ENCODE data around the gene RGS3. TPM values are rescaled to one million over a fixed set of nuclear protein-coding genes. Genes with fewer than 3 reads are reported as not detected.

RGS3 gene
- total and polyA plus RNA-seq, 2 donors (not counting 3 experiments of a cell fraction or from before 2014, with no cell fraction given), result 356 to 416 TPM

DNA sequence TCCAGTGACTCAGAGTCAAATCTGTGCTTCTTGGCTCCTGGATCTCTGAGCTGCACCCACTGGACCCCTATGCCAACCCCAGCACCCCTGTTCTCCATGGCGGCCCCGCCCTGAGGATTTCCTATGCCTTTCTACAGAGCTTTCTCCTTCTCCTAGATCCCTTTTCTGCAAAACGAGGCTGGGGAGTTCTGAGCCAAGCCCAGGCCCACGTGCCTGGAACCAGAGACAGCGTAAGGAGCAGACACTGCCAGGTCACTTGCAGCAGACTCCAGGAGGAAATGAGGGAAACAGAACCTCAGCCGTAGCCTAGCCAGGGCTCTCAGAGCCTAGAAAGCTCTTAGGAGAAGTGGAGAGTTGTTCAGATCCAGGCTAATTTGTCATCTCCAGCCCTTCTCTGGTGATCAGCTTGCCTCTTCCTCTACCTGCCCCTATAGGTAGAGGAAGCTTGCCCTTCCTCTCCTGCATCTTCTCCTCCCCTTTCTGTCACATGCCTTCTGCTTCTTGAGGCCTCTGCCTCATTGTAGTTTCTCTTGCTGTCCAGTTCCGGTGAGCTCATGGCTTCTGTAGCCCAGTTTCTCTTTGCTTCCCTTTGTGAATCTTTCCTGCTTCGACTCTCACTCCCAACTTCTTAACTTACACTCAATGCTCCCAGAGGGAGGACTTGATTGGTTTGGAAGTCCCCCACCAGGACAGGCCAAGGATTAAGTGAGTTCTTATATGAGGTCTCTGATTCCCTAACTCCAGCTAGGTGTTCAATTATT, 163.4 kb downstream of the RGS3 start:
- dilution Hi-C loops (cut with MboI; ENCODE audit: extremely low pct_ligation_motif_present, low sequenced_read_pairs) (no loop called here), intact Hi-C loops (cut with micrococcal nuclease) (no loop called here)
- ChIA-PET CTCF (interaction anchor here (1.6 to 3.1 kb wide), 6 partner anchors 8 to 35 kb away, joined by 4 to 13 read pairs (median 6); no protein-coding TSS in a partner anchor), POLR2A (no interaction called here)
- no peaks in the 10 kb centered on the region for H3K36me3 ChIP-seq (ENCODE audit: control insufficient read depth in 2 of 2, extremely low read depth in 1 of 2, insufficient read depth in 2 of 2, low read length in 2 of 2)
- H3K9me1 ChIP-seq (replicated peaks; ENCODE audit: control insufficient read depth, extremely low read depth, insufficient read depth, low read length), result no peaks in the 10 kb centered on the region
- H3K27me3 ChIP-seq (ENCODE audit: control insufficient read depth in 2 of 2, insufficient read depth in 2 of 2, low read length in 2 of 2), result no peaks in the 10 kb centered on the region
- H3K9me3 ChIP-seq (replicated peaks; ENCODE audit: control insufficient read depth, insufficient read depth, low read length), result no peaks in the 10 kb centered on the region
- FAIRE-seq (no peak), DNase-seq (ENCODE audit: low read depth, low spot score) (no peak)
- H2AFZ ChIP-seq (ENCODE audit: low read depth, low read length), result peak overlapping the region; percentile 66
- H3K4me3 ChIP-seq (replicated peaks in 1 of 3; ENCODE audit: insufficient read depth in 1 of 3, low read depth in 1 of 3, low read length in 3 of 3), result no peak overlapping the region
- no peak overlapping the region for H3K27ac ChIP-seq (ENCODE audit: insufficient read depth, low read depth, low read length)
- H4K20me1 ChIP-seq (replicated peaks; ENCODE audit: control insufficient read depth, extremely low read depth, insufficient read depth, low read length), result no peaks in the 10 kb centered on the region
- H3K79me2 ChIP-seq (ENCODE audit: control insufficient read depth, insufficient read depth, low read length), result no peaks in the 10 kb centered on the region
- peaks cover 19% of the 10 kb centered on the region for H3K4me1 ChIP-seq (ENCODE audit: control insufficient read depth, extremely low read depth, insufficient read depth, low read length)
- no TSS peak for BruUV-seq (replicated peaks)
- H3K9ac ChIP-seq (replicated peaks; ENCODE audit: extremely low read depth, insufficient read depth, low read length), result no peak overlapping the region
- TF ChIP-seq JUN (IDR thresholded peaks at IDR 0.05; ENCODE audit: borderline replicate concordance, insufficient read depth, insufficient read length, low read depth) (no peak), POLR2AphosphoS5 (IDR thresholded peaks at IDR 0.05; ENCODE audit: insufficient read depth, low read depth, low read length) (no peak), MYC (IDR thresholded peaks at IDR 0.05; ENCODE audit: low read depth, low read length) (no peak), FOS (IDR thresholded peaks at IDR 0.05; ENCODE audit: borderline replicate concordance, insufficient read depth, low read length) (no peak)
- TF ChIP-seq, protein P1, sequence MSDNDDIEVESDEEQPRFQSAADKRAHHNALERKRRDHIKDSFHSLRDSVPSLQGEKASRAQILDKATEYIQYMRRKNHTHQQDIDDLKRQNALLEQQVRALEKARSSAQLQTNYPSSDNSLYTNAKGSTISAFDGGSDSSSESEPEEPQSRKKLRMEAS (IDR thresholded peaks at IDR 0.05; ENCODE audit: insufficient read depth, insufficient read length), result no peak
- TF ChIP-seq, protein P2, sequence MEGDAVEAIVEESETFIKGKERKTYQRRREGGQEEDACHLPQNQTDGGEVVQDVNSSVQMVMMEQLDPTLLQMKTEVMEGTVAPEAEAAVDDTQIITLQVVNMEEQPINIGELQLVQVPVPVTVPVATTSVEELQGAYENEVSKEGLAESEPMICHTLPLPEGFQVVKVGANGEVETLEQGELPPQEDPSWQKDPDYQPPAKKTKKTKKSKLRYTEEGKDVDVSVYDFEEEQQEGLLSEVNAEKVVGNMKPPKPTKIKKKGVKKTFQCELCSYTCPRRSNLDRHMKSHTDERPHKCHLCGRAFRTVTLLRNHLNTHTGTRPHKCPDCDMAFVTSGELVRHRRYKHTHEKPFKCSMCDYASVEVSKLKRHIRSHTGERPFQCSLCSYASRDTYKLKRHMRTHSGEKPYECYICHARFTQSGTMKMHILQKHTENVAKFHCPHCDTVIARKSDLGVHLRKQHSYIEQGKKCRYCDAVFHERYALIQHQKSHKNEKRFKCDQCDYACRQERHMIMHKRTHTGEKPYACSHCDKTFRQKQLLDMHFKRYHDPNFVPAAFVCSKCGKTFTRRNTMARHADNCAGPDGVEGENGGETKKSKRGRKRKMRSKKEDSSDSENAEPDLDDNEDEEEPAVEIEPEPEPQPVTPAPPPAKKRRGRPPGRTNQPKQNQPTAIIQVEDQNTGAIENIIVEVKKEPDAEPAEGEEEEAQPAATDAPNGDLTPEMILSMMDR (IDR thresholded peaks at IDR 0.05; ENCODE audit: extremely low read depth in 1 of 2, insufficient read depth in 1 of 2, low read depth in 1 of 2, low read length in 2 of 2), result no peak
- no peak overlapping the region for H3K4me2 ChIP-seq (ENCODE audit: insufficient read depth, low read length)
